GM11168 (cell line): Measurements from ENCODE around the gene SP3.

Experiments used
- in situ Hi-C: fragments of 300-500 bp; cut with MboI; formaldehyde crosslinking; loops from one replicate; pipeline ENCODE4 v1.12.0; 2022; ENCODE audit warnings: low sequenced_read_pairs; ENCODE audit not compliant: unreplicated experiment

Gene SP3

GRCh38 chr2:173970516-173970924 lies 5.3 kb upstream of the SP3 start:
- in situ Hi-C loops: no loop called here

- in situ Hi-C loops: no loop called here
Observed at GRCh38 chr2:173969886-173970285, 4.7 kb upstream of the SP3 start.

GRCh38 chr2:173968551-173968950 lies 3.4 kb upstream of the SP3 start:
- in situ Hi-C loops: no loop called here

GRCh38 chr2:173966274-173967098 lies 1.3 kb upstream of the SP3 start:
- in situ Hi-C loops: no loop called here

- in situ Hi-C loops: no loop called here
Observed at GRCh38 chr2:173964565-173965371, 405 bp downstream of the SP3 start.

- in situ Hi-C loops: no loop called here
Observed at GRCh38 chr2:173963817-173964564, 1.2 kb downstream of the SP3 start.

- in situ Hi-C loops: no loop called here
Observed at GRCh38 chr2:173963323-173963816, 1.8 kb downstream of the SP3 start.

GRCh38 chr2:173962583-173963110 lies 2.5 kb downstream of the SP3 start:
- in situ Hi-C loops: no loop called here

- in situ Hi-C loops: no loop called here
Observed at GRCh38 chr2:173962031-173962430, 3.1 kb downstream of the SP3 start.

GRCh38 chr2:173961346-173961705 lies 3.8 kb downstream of the SP3 start:
- in situ Hi-C loops: no loop called here

GRCh38 chr2:173959909-173960308 lies 5.3 kb downstream of the SP3 start:
- in situ Hi-C loops: no loop called here

GRCh38 chr2:173959358-173959884 lies 5.8 kb downstream of the SP3 start:
- in situ Hi-C loops: no loop called here

- in situ Hi-C loops: no loop called here
Observed at GRCh38 chr2:173958198-173958846, 6.9 kb downstream of the SP3 start.

- in situ Hi-C loops: no loop called here
Observed at GRCh38 chr2:173957517-173957916, 7.7 kb downstream of the SP3 start.

- in situ Hi-C loops: no loop called here
Observed at GRCh38 chr2:173956454-173956853, 8.7 kb downstream of the SP3 start.

- in situ Hi-C loops: no loop called here
Observed at GRCh38 chr2:173955867-173956266, 9.3 kb downstream of the SP3 start.

GRCh38 chr2:173955004-173955403 lies 10.2 kb downstream of the SP3 start:
- in situ Hi-C loops: no loop called here

GRCh38 chr2:173953047-173953424 lies 12.1 kb downstream of the SP3 start:
- in situ Hi-C loops: no loop called here

- in situ Hi-C loops: no loop called here
Observed at GRCh38 chr2:173952267-173953046, 12.7 kb downstream of the SP3 start.
